ENCODE results near the gene LSM10.

GRCh38 chr1:36443297-36443696 is 45.6 kb upstream of the LSM10 start:
- no peak for TF ChIP-seq CTCF (IDR thresholded peaks at IDR 0.05)
- TF ChIP-seq POLR2A (IDR thresholded peaks at IDR 0.05) = no peak
- TF ChIP-seq POLR2AphosphoS5 (IDR thresholded peaks at IDR 0.05) = no peak
- TF ChIP-seq EP300 (IDR thresholded peaks at IDR 0.05) = no peak

Data from stomach (tissue), 4 donors.